AG10803 (cell line): ENCODE data around the gene BTAF1.
"Not testable (repeated sequence)": the region's sequence is repeated elsewhere in the genome, so short reads cannot be mapped to it uniquely, and the experiment has no call there.

Source experiments
- DNase-seq: peaks from one replicate; pipeline ENCODE4 v3.0.0; 2010; ENCODE audit warnings: low read depth
- H3K4me3 ChIP-seq: 2 replicates; pipeline ENCODE4 v1.5.1; 2011; ENCODE audit warnings: mild to moderate bottlenecking, low read length, control low read depth
- TF ChIP-seq, protein P1 (sequence below): conservative IDR thresholded peaks from 2 replicates; pipeline ENCODE4 v1.5.1; 2011; ENCODE audit warnings: mild to moderate bottlenecking, low read length, control low read depth, inconsistent platforms

BTAF1 gene

DNA sequence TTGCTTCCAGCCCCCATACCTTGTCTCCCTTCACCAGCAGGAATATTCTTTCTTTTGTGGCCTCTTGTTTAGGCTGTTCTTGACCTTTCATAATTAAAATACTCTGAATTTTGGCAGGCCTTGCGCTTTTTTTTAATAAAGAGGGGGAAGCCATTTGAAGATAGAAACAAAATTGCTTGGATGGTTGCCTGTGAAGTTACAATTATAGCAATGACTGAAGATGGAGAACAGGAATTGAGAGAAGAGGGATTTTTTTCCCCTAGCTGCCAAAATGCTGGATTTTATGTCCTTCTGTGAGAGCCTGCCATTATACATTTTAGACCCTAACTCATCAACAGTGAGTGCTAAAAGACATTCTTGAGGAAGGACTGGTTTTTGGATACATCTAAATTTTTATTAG is 39.0 kb upstream of the BTAF1 start:
- no peak overlapping the region for H3K4me3 ChIP-seq
- TF ChIP-seq, protein P1, sequence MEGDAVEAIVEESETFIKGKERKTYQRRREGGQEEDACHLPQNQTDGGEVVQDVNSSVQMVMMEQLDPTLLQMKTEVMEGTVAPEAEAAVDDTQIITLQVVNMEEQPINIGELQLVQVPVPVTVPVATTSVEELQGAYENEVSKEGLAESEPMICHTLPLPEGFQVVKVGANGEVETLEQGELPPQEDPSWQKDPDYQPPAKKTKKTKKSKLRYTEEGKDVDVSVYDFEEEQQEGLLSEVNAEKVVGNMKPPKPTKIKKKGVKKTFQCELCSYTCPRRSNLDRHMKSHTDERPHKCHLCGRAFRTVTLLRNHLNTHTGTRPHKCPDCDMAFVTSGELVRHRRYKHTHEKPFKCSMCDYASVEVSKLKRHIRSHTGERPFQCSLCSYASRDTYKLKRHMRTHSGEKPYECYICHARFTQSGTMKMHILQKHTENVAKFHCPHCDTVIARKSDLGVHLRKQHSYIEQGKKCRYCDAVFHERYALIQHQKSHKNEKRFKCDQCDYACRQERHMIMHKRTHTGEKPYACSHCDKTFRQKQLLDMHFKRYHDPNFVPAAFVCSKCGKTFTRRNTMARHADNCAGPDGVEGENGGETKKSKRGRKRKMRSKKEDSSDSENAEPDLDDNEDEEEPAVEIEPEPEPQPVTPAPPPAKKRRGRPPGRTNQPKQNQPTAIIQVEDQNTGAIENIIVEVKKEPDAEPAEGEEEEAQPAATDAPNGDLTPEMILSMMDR: no peak
- DNase-seq: no peak

DNA sequence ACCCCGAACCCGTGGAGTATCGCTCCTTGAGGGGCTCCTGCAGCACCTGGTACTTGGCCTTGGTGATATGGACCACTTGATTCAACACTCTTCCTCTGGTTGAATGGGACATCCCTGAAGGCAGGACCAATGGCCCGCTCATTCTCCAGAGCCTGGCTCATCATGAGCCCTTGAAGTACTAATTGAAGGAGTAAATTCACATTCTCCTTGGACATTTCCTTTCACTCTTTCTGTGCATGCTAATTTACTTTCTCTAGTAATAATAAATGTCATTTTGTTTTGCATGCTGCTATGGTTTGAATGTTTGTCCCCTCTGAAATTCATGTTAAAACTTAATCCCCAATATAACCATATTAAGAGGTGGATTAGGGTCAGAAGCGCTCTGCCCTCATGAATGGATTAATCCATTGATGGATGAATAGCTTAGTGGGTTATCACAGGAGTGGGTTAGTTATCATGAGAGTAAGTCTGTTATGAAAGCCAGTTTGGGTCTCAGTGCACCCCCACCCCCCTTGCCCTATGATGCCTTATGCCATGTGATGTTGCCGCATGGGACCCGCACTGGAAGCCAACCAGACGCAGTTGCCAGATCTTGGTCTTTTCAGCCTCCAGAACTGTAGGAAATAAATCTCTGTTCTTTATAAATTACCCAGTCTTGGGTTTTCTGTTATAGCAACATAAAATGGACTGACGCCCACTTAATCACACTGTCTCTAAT is 38.0 kb upstream of the BTAF1 start:
- H3K4me3 ChIP-seq: no peak overlapping the region
- TF ChIP-seq, protein P1: no peak
- DNase-seq: no peak

DNA sequence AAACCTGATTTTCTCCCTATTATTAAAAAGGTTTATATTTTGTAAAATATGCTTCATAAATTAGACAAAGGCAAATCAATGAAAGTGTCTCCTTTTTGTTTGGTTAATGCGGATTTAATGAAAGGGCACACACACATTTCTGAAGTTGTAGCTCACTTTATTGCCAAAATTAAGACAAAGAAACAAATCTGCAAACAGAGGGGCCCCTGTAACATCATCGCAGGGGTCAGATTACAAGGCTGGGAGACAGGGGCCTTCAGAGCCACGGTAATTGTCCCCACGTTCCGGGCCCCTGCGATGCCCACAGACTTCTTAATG is 36.7 kb upstream of the BTAF1 start:
- peak overlapping the region; percentile 50 for H3K4me3 ChIP-seq
- TF ChIP-seq, protein P1: no peak
- no peak for DNase-seq

DNA sequence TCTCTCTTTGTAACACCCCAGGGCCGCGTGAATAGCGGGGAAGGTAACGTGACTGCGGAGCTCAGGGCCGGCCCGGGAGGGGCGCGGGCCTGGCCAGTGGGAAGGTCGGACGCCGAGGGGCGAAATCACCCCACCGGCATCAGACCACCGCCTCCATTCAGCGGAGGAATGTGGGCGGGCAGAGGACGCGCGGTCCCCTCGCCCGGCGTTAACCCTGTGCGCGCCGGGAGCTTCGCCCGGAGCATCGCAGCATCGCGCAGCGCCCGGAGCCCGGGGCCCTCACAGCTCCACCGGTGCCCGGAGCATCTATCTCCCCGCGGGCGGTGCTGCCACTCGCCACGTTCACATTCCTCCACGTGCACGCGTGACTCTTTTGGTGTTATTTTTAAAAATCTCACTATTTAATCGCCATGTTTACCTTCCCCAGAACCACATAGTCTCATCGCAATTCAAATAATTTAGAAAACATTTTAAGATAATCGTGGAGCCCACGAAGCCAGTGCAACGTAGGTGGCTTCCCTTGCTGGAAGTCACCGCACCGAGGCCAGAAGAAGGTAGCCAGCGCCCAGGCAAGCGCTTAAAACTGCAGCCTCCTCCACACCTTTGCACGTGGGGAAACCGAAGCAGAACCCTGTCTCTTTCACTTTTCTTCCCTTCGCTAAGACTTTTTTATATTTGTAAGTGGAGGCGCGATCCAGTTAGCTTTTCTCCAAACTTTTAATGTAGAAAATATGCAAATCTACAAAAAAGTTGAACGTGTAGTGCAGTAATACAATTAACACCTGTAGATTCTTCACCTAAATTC is 36.1 kb upstream of the BTAF1 start:
- TF ChIP-seq, protein P1: no peak
- DNase-seq: no peak
- peak overlapping the region; percentile 50 for H3K4me3 ChIP-seq

DNA sequence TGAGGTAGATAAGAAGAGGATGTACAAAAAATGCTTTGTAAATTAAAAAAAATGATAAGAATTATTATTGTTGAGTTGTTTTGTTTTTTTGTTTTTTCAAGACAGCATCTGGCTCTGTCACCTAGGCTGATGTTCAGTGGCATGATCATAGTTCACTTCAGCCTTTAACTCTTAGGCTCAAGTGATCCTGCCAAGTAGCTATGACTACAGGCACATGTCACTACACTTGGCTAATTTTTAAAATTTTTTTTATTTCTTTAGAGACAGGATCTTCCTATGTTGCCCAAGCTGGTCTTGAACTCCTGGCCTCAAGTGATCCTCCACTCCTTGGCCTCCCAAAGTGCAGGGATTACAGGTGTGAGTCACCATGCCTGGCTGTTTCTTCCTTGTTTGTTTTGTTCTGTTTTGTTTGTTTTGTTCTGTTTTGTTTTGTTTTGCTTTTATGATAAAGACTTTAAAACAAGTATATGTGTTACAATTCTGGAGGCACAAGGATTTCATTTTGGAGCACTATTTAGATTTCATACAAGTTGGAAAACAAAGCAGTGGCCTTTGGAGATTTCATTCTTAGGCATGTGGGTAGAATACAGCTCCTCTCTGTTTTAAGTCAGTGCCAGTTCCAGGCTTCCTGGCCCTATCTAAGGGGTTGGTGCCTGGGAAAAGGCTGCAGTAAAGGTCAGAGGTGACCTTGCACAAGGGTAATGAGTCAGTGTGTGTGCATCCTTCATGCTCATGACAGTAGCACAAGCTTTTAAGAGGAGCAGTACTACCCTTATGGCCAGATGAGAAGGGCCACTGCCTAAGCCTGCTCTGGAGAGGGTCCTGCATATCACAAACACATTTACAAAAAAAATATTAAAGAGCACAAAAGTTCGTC is 32.2 kb upstream of the BTAF1 start:
- H3K4me3 ChIP-seq: no peak overlapping the region
- TF ChIP-seq, protein P1: no peak
- DNase-seq: peak; percentile 31

DNA sequence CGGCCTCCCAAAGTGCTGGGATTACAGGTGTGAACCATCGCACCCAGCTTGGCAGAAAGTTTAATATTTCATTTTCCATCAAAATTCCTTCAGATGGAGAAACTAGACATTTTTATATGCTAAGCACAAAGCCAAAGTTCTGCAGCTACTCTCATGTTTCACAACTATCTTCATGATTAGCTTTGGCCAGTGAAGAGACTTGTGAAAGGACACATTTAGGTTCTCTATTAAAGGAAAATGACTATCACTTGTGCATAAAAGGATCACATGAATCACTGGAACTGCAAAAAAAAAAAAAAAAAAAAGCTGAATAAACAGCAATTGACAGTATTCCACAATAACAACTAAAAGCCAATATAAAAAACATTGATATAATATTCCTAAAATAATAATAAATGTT is 30.5 kb upstream of the BTAF1 start:
- TF ChIP-seq, protein P1: no peak
- H3K4me3 ChIP-seq: no peak overlapping the region
- DNase-seq: no peak

DNA sequence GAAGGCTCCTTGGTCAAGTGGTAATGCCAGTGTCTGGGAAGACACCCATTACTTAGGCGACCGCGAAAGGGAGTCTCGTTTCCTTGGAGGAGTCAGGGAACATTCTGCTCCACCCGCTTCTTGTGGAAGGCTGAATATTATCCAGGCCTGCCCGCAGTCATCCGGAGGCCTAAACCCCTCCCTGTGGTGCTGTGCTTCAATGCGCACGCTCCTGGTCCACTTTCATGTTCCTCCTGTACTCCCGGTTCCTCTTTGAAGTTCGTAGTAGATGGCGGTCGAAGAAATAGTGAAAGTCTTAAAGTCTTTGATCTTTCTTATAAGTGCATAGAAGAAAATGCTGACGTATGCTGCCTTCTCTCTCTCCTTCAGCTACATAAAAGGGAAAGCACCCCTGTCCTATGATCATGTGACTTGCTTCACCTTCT is 29.3 kb upstream of the BTAF1 start:
- DNase-seq: not testable (repeated sequence)

More for the DNA sequence above, 29.3 kb upstream of the BTAF1 start:
- not testable (repeated sequence) for H3K4me3 ChIP-seq
